SK-N-SH (cell line): ENCODE results near the gene PCYOX1L. TPM values are rescaled to one million over a fixed set of nuclear protein-coding genes. Genes with fewer than 3 reads are reported as not detected.

Experiments
- CTCF ChIA-PET: fragments of 300-600, 350-600 bp; formaldehyde crosslinking; extraction: SDS; loops from one replicate; lab custom pipeline; 2021; lab: Yijun Ruan, JAX
- POLR2A ChIA-PET: fragments of 350-600 bp; sonication (Branson Sonifier 250); formaldehyde crosslinking; extraction: SDS; loops from one replicate; lab custom pipeline; 2020; ENCODE audit warnings: antibody characterized with exemption, inconsistent platforms; lab: Yijun Ruan, JAX
- DNase-seq: peaks from one replicate; pipeline ENCODE4 v3.0.0; 2012
- H2AFZ ChIP-seq: fragments of 200-600 bp; sonication (generic); 2 replicates; pipeline ENCODE4 v1.8.1; 2016; ENCODE audit warnings: antibody characterized with exemption, mild to moderate bottlenecking, low read depth
- H3F3A ChIP-seq: fragments of 200-600 bp; sonication (generic); replicated peaks from 2 replicates; pipeline ENCODE3; 2016; ENCODE audit warnings: antibody characterized with exemption, mild to moderate bottlenecking; ENCODE audit not compliant: insufficient read depth
- H3K27ac ChIP-seq, 2 experiments: fragments of 200-500 bp in 1 of 2; fragments of 200-600 bp in 1 of 2; sonication (Bioruptor generic) in 1 of 2; sonication (generic), shearing (Covaris generic) in 1 of 2; 2 replicates each; pipeline versions ENCODE4 v1.5.1 to v1.6.1; 2014 to 2016; ENCODE audit warnings: low read depth in 2 of 2, inconsistent platforms in 1 of 2, low read length in 1 of 2, mild to moderate bottlenecking in 1 of 2, mixed read lengths in 1 of 2
- H3K27me3 ChIP-seq: fragments of 200-600 bp; sonication (generic), shearing (Covaris generic); 2 replicates; pipeline ENCODE4 v1.6.1; 2016; ENCODE audit warnings: mixed run types; ENCODE audit not compliant: insufficient read depth
- H3K36me3 ChIP-seq, 2 experiments: fragments of 200-500 bp in 1 of 2; fragments of 200-600 bp in 1 of 2; sonication (Bioruptor generic) in 1 of 2; sonication (generic) in 1 of 2; replicated peaks in 1 of 2; 2 replicates each; pipeline versions ENCODE3 to v1.5.1; 2014 to 2016; ENCODE audit warnings: low read length in 1 of 2, mild to moderate bottlenecking in 1 of 2; ENCODE audit not compliant: insufficient read depth in 2 of 2, control insufficient read depth in 1 of 2
- H3K4me1 ChIP-seq, 2 experiments: fragments of 200-500 bp in 1 of 2; fragments of 200-600 bp in 1 of 2; sonication (Bioruptor generic) in 1 of 2; sonication (generic), shearing (Covaris generic) in 1 of 2; 2 replicates each; pipeline versions ENCODE4 v1.5.1 to v1.6.1; 2014 to 2016; ENCODE audit warnings: low read depth in 1 of 2, low read length in 1 of 2, mixed run types in 1 of 2; ENCODE audit not compliant: insufficient read depth in 2 of 2, control insufficient read depth in 1 of 2
- H3K4me2 ChIP-seq: fragments of 200-600 bp; sonication (generic), shearing (Covaris generic); 2 replicates; pipeline ENCODE4 v1.6.1; 2017; ENCODE audit warnings: mixed run types
- H3K4me3 ChIP-seq, 2 experiments: fragments of 200-500 bp in 1 of 2; fragments of 200-600 bp in 1 of 2; sonication (Bioruptor generic) in 1 of 2; sonication (generic), shearing (Covaris generic) in 1 of 2; 2 replicates each; pipeline versions ENCODE4 v1.5.1 to v1.8.1; 2014 to 2016; ENCODE audit warnings: low read depth in 2 of 2, inconsistent platforms in 1 of 2, low read length in 1 of 2, mild to moderate bottlenecking in 1 of 2, mixed read lengths in 1 of 2, moderate library complexity in 1 of 2
- H3K79me2 ChIP-seq: fragments of 200-600 bp; sonication (generic); 2 replicates; pipeline ENCODE4 v1.8.1; 2017; ENCODE audit warnings: mild to moderate bottlenecking; ENCODE audit not compliant: insufficient read depth
- H3K9ac ChIP-seq: fragments of 200-600 bp; sonication (generic); 2 replicates; pipeline ENCODE4 v1.6.1; 2017; ENCODE audit warnings: mixed run types
- H3K9me2 ChIP-seq: fragments of 200-600 bp; sonication (generic); 2 replicates; pipeline ENCODE4 v1.6.1; 2017; ENCODE audit warnings: mixed run types
- H3K9me3 ChIP-seq: fragments of 200-600 bp; sonication (generic); 2 replicates; pipeline ENCODE4 v1.6.1; 2017; ENCODE audit warnings: mixed run types, mild to moderate bottlenecking, moderate library complexity
- H4K20me1 ChIP-seq: fragments of 200-600 bp; sonication (generic); 2 replicates; pipeline ENCODE4 v1.6.1; 2017; ENCODE audit warnings: mild to moderate bottlenecking, mixed run types; ENCODE audit not compliant: insufficient read depth
- CHD2 ChIP-seq: fragments of 150-350 bp; IDR thresholded peaks from 2 replicates; pipeline ENCODE4 v1.6.1; 2018; ENCODE audit warnings: low read length; ENCODE audit not compliant: partially characterized antibody
- FOSL2 ChIP-seq: IDR thresholded peaks from 2 replicates; pipeline ENCODE4 v1.4.0; 2012; ENCODE audit warnings: low read depth, mild to moderate bottlenecking, moderate library complexity, borderline replicate concordance
- FOXM1 ChIP-seq: IDR thresholded peaks from 2 replicates; pipeline ENCODE4 v1.4.0; 2012; ENCODE audit warnings: low read depth, mild to moderate bottlenecking
- GATA2 ChIP-seq: sonication (generic); formaldehyde crosslinking; IDR thresholded peaks from 2 replicates; pipeline ENCODE4 v1.5.0; 2020; ENCODE audit warnings: mild to moderate bottlenecking, missing genetic modification reagents
- JUND ChIP-seq: IDR thresholded peaks from 2 replicates; pipeline ENCODE4 v1.4.0; 2012
- MXI1 ChIP-seq: IDR thresholded peaks from 2 replicates; pipeline ENCODE4 v1.6.1; 2012; ENCODE audit warnings: mild to moderate bottlenecking, low read depth, low read length, improper control_type of control experiment
- PBX3 ChIP-seq: IDR thresholded peaks from 2 replicates; pipeline ENCODE4; 2012
- RCOR1 ChIP-seq: fragments of 150-350 bp; IDR thresholded peaks from 2 replicates; pipeline ENCODE4 v1.6.1; 2017; ENCODE audit warnings: antibody characterized with exemption, low read length
- RXRA ChIP-seq: IDR thresholded peaks from 2 replicates; pipeline ENCODE4 v1.4.0; 2012; ENCODE audit warnings: low read depth, mild to moderate bottlenecking, borderline replicate concordance
- SMC3 ChIP-seq: IDR thresholded peaks from 2 replicates; pipeline ENCODE4 v1.6.1; 2012; ENCODE audit warnings: low read depth, low read length, improper control_type of control experiment
- TEAD4 ChIP-seq: IDR thresholded peaks from 2 replicates; pipeline ENCODE4 v1.4.0; 2012; ENCODE audit warnings: mild to moderate bottlenecking, borderline replicate concordance; ENCODE audit not compliant: insufficient read depth
- YY1 ChIP-seq: IDR thresholded peaks from 2 replicates; pipeline ENCODE4 v1.4.0; 2012; ENCODE audit warnings: low read depth, mild to moderate bottlenecking
- WGBS: methylation state at CpG from one replicate; pipeline ENCODE4 v1.1.6; 2017; ENCODE audit warnings: low lambda C conversion rate; 5-methylcytosine and 5-hydroxymethylcytosine counted together
- polyA plus RNA-seq, 3 experiments: library from polyadenylated mRNA; depleted of rRNA; stranded (reverse); fragments of >200 nt; gene quantifications; 2 replicates each; pipeline ENCODE4 v1.2.3, GENCODE V29; 2012
- TF ChIP-seq, protein P1 (sequence below): fragments of 150-350 bp; IDR thresholded peaks from 2 replicates; pipeline ENCODE4 v1.6.1; 2016; ENCODE audit warnings: mild to moderate bottlenecking, low read depth, low read length
- TF ChIP-seq, protein P2 (sequence below): IDR thresholded peaks from 2 replicates; pipeline ENCODE4 v1.4.0; 2012; ENCODE audit warnings: low read depth, borderline replicate concordance
- TF ChIP-seq, protein P3 (sequence below): IDR thresholded peaks from 2 replicates; pipeline ENCODE4 v1.4.0; 2012; ENCODE audit warnings: low read depth, borderline replicate concordance

The PCYOX1L gene
- polyA plus RNA-seq, 1 of the 3 experiments (the other 2 are of a cell fraction): 17.5 TPM

GRCh38 chr5:149375434-149375833 is 17.6 kb downstream of the PCYOX1L start:
- DNase-seq: no peak
- TF ChIP-seq, protein P1, sequence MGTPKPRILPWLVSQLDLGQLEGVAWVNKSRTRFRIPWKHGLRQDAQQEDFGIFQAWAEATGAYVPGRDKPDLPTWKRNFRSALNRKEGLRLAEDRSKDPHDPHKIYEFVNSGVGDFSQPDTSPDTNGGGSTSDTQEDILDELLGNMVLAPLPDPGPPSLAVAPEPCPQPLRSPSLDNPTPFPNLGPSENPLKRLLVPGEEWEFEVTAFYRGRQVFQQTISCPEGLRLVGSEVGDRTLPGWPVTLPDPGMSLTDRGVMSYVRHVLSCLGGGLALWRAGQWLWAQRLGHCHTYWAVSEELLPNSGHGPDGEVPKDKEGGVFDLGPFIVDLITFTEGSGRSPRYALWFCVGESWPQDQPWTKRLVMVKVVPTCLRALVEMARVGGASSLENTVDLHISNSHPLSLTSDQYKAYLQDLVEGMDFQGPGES: no peak
- TF ChIP-seq, all 33 proteins: peak for 0
- no peak overlapping the region for H3K9ac ChIP-seq
- H3K9me3 ChIP-seq: no peaks in the 10 kb centered on the region
- no peak overlapping the region for H2AFZ ChIP-seq
- H3K27ac ChIP-seq: no peak overlapping the region
- 88% methylated on average over 6 of the region's 6 CpGs for WGBS
- H3K4me3 ChIP-seq: no peak overlapping the region
- H4K20me1 ChIP-seq: no peaks in the 10 kb centered on the region
- CTCF ChIA-PET: interaction anchor here (0.7 to 41.4 kb wide), 5 partner anchors 9 to 110 kb away, joined by 4 to 1751 read pairs (median 29); no protein-coding TSS in a partner anchor
- H3K36me3 ChIP-seq: no peaks in the 10 kb centered on the region
- peaks cover 0 to 12% of the 10 kb centered on the region in 2 experiments; a peak in 1 of 4 replicates for H3K4me1 ChIP-seq
- H3K79me2 ChIP-seq: no peaks in the 10 kb centered on the region
- POLR2A ChIA-PET: interaction anchor here (0.7 to 1.3 kb wide), 2 partner anchors 11 to 172 kb away, joined by 3 read pairs; no protein-coding TSS in a partner anchor
- no peaks in the 10 kb centered on the region for H3F3A ChIP-seq
- H3K27me3 ChIP-seq: no peaks in the 10 kb centered on the region
- H3K4me2 ChIP-seq: no peak overlapping the region
- no peaks in the 10 kb centered on the region for H3K9me2 ChIP-seq

- H3K27me3 ChIP-seq: no peaks in the 10 kb centered on the region
- H3K9ac ChIP-seq: no peak overlapping the region
- H3F3A ChIP-seq: no peaks in the 10 kb centered on the region
- TF ChIP-seq GATA2 (CRISPR knock-in tag): no peak
- TF ChIP-seq FOSL2: no peak
- TF ChIP-seq, protein P2, sequence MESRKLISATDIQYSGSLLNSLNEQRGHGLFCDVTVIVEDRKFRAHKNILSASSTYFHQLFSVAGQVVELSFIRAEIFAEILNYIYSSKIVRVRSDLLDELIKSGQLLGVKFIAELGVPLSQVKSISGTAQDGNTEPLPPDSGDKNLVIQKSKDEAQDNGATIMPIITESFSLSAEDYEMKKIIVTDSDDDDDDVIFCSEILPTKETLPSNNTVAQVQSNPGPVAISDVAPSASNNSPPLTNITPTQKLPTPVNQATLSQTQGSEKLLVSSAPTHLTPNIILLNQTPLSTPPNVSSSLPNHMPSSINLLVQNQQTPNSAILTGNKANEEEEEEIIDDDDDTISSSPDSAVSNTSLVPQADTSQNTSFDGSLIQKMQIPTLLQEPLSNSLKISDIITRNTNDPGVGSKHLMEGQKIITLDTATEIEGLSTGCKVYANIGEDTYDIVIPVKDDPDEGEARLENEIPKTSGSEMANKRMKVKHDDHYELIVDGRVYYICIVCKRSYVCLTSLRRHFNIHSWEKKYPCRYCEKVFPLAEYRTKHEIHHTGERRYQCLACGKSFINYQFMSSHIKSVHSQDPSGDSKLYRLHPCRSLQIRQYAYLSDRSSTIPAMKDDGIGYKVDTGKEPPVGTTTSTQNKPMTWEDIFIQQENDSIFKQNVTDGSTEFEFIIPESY: no peak
- TF ChIP-seq, protein P3, sequence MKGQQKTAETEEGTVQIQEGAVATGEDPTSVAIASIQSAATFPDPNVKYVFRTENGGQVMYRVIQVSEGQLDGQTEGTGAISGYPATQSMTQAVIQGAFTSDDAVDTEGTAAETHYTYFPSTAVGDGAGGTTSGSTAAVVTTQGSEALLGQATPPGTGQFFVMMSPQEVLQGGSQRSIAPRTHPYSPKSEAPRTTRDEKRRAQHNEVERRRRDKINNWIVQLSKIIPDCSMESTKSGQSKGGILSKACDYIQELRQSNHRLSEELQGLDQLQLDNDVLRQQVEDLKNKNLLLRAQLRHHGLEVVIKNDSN: no peak
- no peak for TF ChIP-seq TEAD4
- no peak for TF ChIP-seq CHD2
- TF ChIP-seq PBX3: no peak
- TF ChIP-seq JUND: no peak
- no peak for TF ChIP-seq YY1
- no peak for TF ChIP-seq FOXM1
- no peak for TF ChIP-seq SMC3
- no peak for TF ChIP-seq RCOR1
- TF ChIP-seq RXRA: no peak
- no peak for TF ChIP-seq MXI1
- TF ChIP-seq, all 33 proteins: peak for 0
- ChIA-PET POLR2A (no interaction called here), CTCF (interaction anchor here (0.7 to 41.4 kb wide), 6 partner anchors 10 to 188 kb away, joined by 3 to 1751 read pairs (median 16); no protein-coding TSS in a partner anchor)
- Histone ChIP-seq H3K9me2 (no peaks in the 10 kb centered on the region), H3K4me2 (no peak overlapping the region), H3K36me3 (no peaks in the 10 kb centered on the region), H2AFZ (no peak overlapping the region), H3K27ac (no peak overlapping the region), H4K20me1 (no peaks in the 10 kb centered on the region), H3K4me1 (peaks cover 0 to 10% of the 10 kb centered on the region in 2 experiments; a peak in 1 of 4 replicates), H3K4me3 (no peak overlapping the region), H3K79me2 (no peaks in the 10 kb centered on the region), H3K9me3 (no peaks in the 10 kb centered on the region)
- DNase-seq: no peak
- 94% methylated on average over 12 of the region's 12 CpGs for WGBS
Observed at GRCh38 chr5:149376104-149376503, 18.3 kb downstream of the PCYOX1L start.
